ENCODE data around the gene FER. TPM values are rescaled to one million over a fixed set of nuclear protein-coding genes. Genes with fewer than 3 reads are reported as not detected.
A peak's percentile ranks its signal among the peaks of the same experiment; 100 is the strongest.
"Not testable (repeated sequence)": the region's sequence is repeated elsewhere in the genome, so short reads cannot be mapped to it uniquely, and the experiment has no call there.

Gene FER
- total RNA-seq, 2 experiments from 2014 or later, result 5.9 to 8.0 TPM

DNA sequence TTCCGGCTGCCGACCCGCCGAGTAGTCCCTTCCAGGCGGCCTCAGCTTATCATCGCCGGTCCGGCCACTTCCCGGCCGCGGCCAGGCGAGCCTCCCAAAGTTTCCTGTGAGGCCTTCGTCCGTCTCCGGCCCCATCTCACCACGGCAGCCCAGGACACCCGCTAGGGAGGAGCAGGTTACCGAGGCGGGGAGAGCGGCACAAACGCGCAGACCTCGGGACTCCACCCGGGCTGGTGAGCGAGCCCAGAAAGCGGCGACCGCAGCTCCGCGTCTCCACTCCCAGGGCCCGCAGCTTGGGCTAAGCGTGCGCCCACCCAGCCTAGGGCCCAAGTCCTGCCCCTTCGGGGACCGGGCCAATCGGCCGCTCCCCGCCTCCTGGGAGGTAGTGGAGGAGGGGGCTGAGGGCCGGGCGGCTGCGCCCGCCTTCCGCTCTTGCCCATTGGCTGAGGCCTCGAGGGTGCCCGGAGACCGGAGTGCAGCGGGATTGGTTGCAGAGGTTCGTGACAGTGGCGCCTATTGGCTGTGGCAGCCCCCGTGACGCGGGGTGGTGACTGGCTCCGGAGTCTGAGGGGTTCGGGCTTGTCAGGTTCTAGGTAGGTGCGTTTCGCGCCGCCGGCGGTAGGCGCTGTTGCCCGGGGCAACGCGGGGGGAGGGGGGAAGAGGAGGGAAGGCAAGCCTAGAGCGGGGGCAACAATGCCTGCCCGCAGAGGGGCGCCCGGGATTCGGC is 867 bp downstream of the FER start:
- peaks cover 12% of the 10 kb centered on the region for H3K4me1 Mint-ChIP-seq (ENCODE audit: low read depth)
- peaks cover 13% of the 10 kb centered on the region for H3K27me3 Mint-ChIP-seq (ENCODE audit: low read depth)
- ChIA-PET CTCF (interaction anchor here (0.9 to 1.8 kb wide), 2 partner anchors 9 to 21 kb away, joined by 3 to 6 read pairs; no protein-coding TSS in a partner anchor), POLR2A (interaction anchor here (1.0 kb wide), 2 partner anchors 21 to 366 kb away, joined by 4 read pairs; partner anchors contain the start of gene FBXL17)
- no peaks in the 10 kb centered on the region for H3K9me3 Mint-ChIP-seq (ENCODE audit: insufficient read depth)
- ATAC-seq (peak; percentile 99), DNase-seq (peak; percentile 98)
- peak overlapping the region; percentile 90 for H3K4me3 Mint-ChIP-seq
- H3K36me3 Mint-ChIP-seq (ENCODE audit: low read depth), result peaks cover 2% of the 10 kb centered on the region
- peak overlapping the region; percentile 86 for H3K27ac Mint-ChIP-seq

DNA sequence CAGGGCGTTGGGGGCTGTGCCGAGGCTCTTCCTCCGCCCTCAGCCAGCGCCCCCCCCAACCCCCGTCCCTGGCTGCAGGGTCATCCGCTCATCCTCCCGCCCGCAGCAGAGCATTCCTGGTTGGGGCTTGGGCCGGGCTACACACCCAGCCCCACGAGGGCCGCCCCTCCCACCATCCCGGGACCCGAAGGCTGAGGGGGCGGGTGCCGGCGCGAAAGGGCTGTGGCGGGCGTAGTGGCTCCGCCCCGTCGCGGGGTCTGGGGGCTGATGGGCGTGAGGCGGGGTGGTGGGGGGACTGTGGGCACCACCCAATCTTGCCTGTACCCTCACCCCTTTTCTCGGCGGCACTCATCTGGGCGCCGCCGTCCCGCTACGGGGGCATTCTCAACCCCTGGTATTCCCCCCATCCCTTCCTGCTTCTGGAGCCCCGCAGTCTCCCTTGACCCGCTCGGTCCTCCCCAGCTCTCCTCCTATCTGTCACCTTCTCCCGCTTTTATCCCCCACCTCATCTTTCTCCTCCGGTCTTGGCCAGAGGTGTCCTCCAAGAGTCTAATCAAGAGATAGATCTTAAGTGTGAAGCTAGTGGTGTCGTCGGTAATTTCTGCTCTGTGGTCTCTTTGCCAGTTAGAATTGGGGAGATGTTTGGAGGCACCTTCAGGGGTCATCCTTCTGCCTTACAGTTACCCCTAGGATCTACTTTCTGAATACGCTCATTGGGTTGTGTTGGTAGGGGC is 1.6 kb downstream of the FER start:
- ATAC-seq (peak; percentile 18), DNase-seq (no peak)
- Mint-ChIP-seq H3K36me3 (ENCODE audit: low read depth) (peaks cover 2% of the 10 kb centered on the region), H3K27ac (peak overlapping the region; percentile 77), H3K9me3 (ENCODE audit: insufficient read depth) (no peaks in the 10 kb centered on the region), H3K4me1 (ENCODE audit: low read depth) (peaks cover 12% of the 10 kb centered on the region), H3K4me3 (peak overlapping the region; percentile 90), H3K27me3 (ENCODE audit: low read depth) (peaks cover 13% of the 10 kb centered on the region)
- POLR2A ChIA-PET, result no interaction called here
- CTCF ChIA-PET, result interaction anchor here (1.8 kb wide), 1 partner anchor 21 kb away, joined by 6 read pairs; no protein-coding TSS in a partner anchor

DNA sequence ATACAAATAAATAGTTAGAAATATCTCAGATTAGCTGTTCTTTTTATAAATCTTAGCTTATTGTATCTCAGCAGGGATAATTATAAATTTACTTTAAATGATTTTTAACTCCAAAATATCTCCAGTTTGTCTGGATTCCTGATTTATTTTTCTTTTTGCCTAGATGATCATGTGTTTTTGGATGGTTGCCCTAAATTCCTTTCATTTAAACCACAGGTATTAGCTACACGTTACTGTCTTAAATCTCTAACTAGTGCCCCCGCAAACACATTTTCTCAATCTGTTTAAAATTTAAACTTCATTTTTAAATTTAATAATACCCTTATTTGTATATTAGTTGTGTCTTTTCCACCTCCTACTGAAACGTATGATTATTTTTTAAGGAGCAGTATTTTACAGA is 5.6 kb downstream of the FER start:
- Mint-ChIP-seq H3K4me1 (ENCODE audit: low read depth) (peaks cover 6% of the 10 kb centered on the region), H3K4me3 (no peak overlapping the region), H3K27me3 (ENCODE audit: low read depth) (peaks cover 5% of the 10 kb centered on the region), H3K36me3 (ENCODE audit: low read depth) (no peaks in the 10 kb centered on the region), H3K9me3 (ENCODE audit: insufficient read depth) (no peaks in the 10 kb centered on the region), H3K27ac (no peak overlapping the region)
- CTCF ChIA-PET, result no interaction called here
- POLR2A ChIA-PET, result no interaction called here
- no peak for DNase-seq
- no peak for ATAC-seq

DNA sequence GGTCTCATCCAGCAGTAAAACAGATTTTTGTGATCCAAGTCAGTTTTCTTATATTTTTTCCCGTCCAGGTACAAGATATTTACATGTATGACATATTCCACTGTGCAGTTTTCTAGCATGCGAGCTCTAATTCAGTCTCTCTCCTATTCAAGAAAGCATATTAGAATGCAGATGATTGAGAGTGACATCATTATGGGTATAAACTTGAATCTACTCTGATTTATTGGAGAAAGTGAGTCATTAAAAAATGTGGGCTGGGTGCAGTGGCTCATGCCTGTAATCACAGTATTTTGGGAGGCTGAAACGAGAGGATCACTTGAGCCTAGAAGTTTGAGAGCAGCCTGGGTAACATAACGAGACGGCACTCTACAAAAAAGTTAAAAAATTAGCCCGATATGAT is 6.2 kb downstream of the FER start:
- peaks cover 2% of the 10 kb centered on the region for H3K36me3 Mint-ChIP-seq (ENCODE audit: low read depth)
- H3K4me3 Mint-ChIP-seq, result no peak overlapping the region
- H3K27me3 Mint-ChIP-seq (ENCODE audit: low read depth), result peaks cover 5% of the 10 kb centered on the region
- ChIA-PET POLR2A (no interaction called here), CTCF (no interaction called here)
- H3K9me3 Mint-ChIP-seq (ENCODE audit: insufficient read depth), result no peaks in the 10 kb centered on the region
- no peak for DNase-seq
- H3K4me1 Mint-ChIP-seq (ENCODE audit: low read depth), result peaks cover 6% of the 10 kb centered on the region
- no peak overlapping the region for H3K27ac Mint-ChIP-seq
- ATAC-seq, result no peak

DNA sequence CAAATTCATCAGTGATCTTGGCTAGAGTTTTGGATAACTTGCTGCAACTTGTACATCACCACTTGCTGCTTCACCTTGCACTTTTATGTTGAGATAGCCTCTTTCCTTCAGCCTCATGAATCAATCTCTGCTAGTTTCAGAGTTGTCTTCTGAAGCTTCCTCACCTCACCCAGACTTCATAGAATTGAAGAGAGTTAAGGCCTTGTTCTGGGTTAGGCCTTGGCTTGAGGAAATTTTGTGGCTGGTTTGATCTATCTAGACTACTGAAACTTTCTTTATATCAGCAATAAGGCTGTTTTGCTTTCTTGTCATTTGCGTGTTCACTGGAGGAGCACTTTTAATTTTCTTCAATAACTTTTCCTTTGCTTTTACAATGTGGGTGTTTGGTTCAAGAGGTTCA is 12.8 kb downstream of the FER start:
- no peaks in the 10 kb centered on the region for H3K9me3 Mint-ChIP-seq (ENCODE audit: insufficient read depth)
- no peak for ATAC-seq
- H3K27ac Mint-ChIP-seq, result no peak overlapping the region
- POLR2A ChIA-PET, result no interaction called here
- no peak overlapping the region for H3K4me3 Mint-ChIP-seq
- DNase-seq, result no peak
- CTCF ChIA-PET, result no interaction called here
- peaks cover 16% of the 10 kb centered on the region for H3K4me1 Mint-ChIP-seq (ENCODE audit: low read depth)
- no peaks in the 10 kb centered on the region for H3K27me3 Mint-ChIP-seq (ENCODE audit: low read depth)
- peaks cover 4% of the 10 kb centered on the region for H3K36me3 Mint-ChIP-seq (ENCODE audit: low read depth)

DNA sequence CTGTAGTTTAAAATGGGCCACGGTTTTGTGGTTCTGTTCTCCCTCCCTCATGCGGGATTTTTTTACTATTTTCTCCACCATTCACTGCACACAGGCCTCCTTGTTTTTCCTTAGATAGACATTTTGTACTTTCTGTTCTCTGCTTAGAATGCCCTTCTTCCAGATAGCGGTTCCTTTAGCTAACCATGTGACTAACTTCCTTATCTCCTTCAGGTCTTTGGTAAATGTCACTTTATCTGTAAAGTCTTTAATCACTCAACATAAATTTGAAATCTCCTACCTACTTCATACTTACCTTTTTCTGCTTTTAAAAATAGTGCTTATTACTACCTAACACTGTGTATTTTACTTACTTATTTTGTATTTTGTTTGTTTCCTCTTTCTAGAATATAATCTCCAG is 15.0 kb downstream of the FER start:
- H3K27me3 Mint-ChIP-seq (ENCODE audit: low read depth), result no peaks in the 10 kb centered on the region
- peaks cover 4% of the 10 kb centered on the region for H3K36me3 Mint-ChIP-seq (ENCODE audit: low read depth)
- peaks cover 16% of the 10 kb centered on the region for H3K4me1 Mint-ChIP-seq (ENCODE audit: low read depth)
- ATAC-seq, result no peak
- H3K9me3 Mint-ChIP-seq (ENCODE audit: insufficient read depth), result no peaks in the 10 kb centered on the region
- no peak overlapping the region for H3K27ac Mint-ChIP-seq
- CTCF ChIA-PET, result no interaction called here
- H3K4me3 Mint-ChIP-seq, result no peak overlapping the region
- no peak for DNase-seq
- POLR2A ChIA-PET, result no interaction called here

DNA sequence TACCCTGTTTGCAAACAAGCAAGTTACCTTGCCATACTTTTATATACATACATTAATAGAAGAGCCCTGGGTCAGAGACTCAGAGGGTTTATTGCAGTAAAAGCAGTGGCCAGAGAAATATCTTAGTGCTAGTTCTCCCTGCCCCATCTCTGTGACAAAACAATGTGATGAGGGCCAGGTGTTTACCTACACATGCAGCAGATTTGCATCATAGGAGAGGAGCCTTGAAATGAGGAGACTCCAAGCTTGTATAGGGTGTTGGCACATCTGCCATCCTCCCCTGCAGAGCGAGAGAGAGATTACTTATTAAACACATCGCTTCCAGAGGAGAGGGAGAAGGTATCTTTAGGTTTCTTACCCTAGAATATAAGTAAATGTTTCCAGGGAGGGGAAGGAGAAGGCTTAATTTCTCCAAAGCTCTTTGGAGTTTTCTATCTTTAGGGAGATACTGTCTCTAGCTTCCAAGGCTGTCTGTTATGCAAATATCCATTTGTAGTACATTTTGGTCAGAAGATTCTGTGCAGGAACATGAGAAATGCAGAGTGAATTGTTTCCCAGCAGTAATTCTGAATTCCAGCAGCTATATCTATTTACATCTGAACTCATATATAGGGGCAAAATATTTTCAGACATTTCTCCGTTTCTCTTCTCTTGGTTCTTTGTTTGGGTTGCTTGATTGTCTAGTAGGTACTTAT is 15.7 kb downstream of the FER start:
- DNase-seq (no peak), ATAC-seq (no peak)
- Mint-ChIP-seq H3K36me3 (ENCODE audit: low read depth) (peaks cover 4% of the 10 kb centered on the region), H3K4me3 (no peak overlapping the region), H3K9me3 (ENCODE audit: insufficient read depth) (no peaks in the 10 kb centered on the region), H3K27ac (no peak overlapping the region), H3K27me3 (ENCODE audit: low read depth) (no peaks in the 10 kb centered on the region), H3K4me1 (ENCODE audit: low read depth) (peaks cover 16% of the 10 kb centered on the region)
- POLR2A ChIA-PET, result no interaction called here
- CTCF ChIA-PET, result no interaction called here

DNA sequence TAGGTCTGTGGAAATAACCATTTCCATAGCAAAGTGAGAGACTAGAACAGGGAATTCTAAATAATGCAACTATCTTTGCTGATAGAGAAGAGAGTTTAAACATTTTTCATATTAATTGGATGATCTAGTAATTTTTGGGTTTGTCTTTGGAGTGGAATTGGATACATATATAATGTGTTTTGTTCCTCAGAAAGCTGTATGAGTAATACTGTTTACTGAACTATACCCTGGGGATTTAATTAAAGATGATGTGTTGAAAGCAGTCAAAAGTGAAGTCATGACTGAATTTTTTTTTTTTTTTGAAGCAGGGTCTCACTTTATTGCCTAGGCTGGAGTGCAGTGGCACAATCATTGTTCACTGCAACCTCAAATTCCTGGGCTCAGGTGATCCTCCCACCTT is 17.9 kb downstream of the FER start:
- POLR2A ChIA-PET, result no interaction called here

DNA sequence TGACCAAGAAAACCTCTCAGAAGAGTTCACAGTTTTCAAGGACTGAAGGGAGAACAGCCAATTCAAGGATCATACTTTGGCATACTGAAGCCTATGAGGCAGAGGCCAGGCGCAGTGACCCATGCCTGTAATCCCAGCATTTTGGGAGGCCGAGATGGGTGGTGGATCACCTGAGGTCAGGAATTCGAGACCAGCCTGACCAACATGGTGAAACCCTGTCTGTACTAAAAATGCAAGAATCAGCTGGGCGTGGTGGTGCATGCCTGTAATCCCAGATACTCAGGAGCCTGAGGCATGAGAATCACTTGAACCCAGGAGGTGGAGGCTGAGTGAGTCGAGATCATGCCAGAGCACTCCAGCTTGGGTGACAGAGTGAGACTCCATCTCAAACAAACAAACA is 19.2 kb downstream of the FER start:
- POLR2A ChIA-PET; H3K27me3 Mint-ChIP-seq (ENCODE audit: low read depth); DNase-seq; CTCF ChIA-PET; H3K4me3 Mint-ChIP-seq; H3K27ac Mint-ChIP-seq; H3K36me3 Mint-ChIP-seq (ENCODE audit: low read depth); H3K9me3 Mint-ChIP-seq (ENCODE audit: insufficient read depth); ATAC-seq: not testable (repeated sequence)
- peaks cover 14% of the 10 kb centered on the region for H3K4me1 Mint-ChIP-seq (ENCODE audit: low read depth)

More for the DNA sequence above, 17.9 kb downstream of the FER start:
- no peaks in the 10 kb centered on the region for H3K27me3 Mint-ChIP-seq (ENCODE audit: low read depth)
- no peak overlapping the region for H3K27ac Mint-ChIP-seq
- DNase-seq (no peak), ATAC-seq (no peak)
- H3K9me3 Mint-ChIP-seq (ENCODE audit: insufficient read depth), result no peaks in the 10 kb centered on the region
- peaks cover 2% of the 10 kb centered on the region for H3K36me3 Mint-ChIP-seq (ENCODE audit: low read depth)
- CTCF ChIA-PET, result no interaction called here
- H3K4me3 Mint-ChIP-seq, result no peak overlapping the region
- peaks cover 15% of the 10 kb centered on the region for H3K4me1 Mint-ChIP-seq (ENCODE audit: low read depth)

DNA sequence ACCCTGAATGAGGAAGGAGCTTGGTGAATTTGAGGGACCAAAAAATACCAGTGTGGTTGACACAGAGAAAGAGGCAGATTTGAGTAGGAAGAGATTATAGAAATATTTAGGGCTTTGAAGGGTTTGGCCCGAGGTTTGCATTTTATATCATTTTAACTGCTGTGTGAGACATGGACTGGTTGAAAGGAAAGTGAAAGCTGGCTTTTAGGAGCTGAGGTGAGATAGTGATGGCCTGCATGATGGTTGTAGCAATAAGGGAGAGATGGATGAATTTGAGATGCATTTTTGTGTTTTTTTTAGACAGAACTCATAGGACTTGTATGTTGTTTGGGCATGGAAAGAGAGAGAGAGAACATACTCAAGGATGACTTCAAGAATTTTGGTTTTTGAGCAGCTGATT is 21.7 kb downstream of the FER start:
- POLR2A ChIA-PET, result no interaction called here
- H3K27ac Mint-ChIP-seq, result peak overlapping the region; percentile 72

DNA sequence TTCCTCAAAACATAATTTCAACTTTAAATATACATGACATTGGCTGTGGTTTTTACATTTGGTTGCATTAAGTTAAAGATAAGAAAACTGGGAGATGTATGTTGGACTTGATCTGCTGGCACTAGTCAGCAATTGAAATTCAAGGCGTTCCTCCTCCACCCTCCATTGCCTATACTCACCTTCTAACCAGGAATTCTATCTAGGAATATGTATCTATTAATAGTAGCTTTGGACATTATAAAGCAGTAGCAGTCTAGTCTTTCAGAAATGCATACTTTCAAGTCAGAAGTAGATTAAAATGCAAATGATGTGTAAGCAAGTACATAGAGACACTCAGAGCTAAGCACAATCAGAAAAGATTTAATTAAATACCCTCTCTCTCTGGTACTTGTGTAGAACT is 24.9 kb downstream of the FER start:
- Mint-ChIP-seq H3K27me3 (ENCODE audit: low read depth) (no peaks in the 10 kb centered on the region), H3K27ac (no peak overlapping the region), H3K4me1 (ENCODE audit: low read depth) (peaks cover 6% of the 10 kb centered on the region), H3K9me3 (ENCODE audit: insufficient read depth) (peaks cover 5% of the 10 kb centered on the region), H3K4me3 (no peak overlapping the region), H3K36me3 (ENCODE audit: low read depth) (peaks cover 11% of the 10 kb centered on the region)
- no peak for ATAC-seq
- ChIA-PET CTCF (no interaction called here), POLR2A (no interaction called here)
- no peak for DNase-seq

More for the DNA sequence above, 21.7 kb downstream of the FER start:
- CTCF ChIA-PET, result interaction anchor here (0.9 kb wide), 1 partner anchor 11 kb away, joined by 3 read pairs; no protein-coding TSS in a partner anchor
- peak; percentile 60 for ATAC-seq
- Mint-ChIP-seq H3K36me3 (ENCODE audit: low read depth) (peaks cover 6% of the 10 kb centered on the region), H3K9me3 (ENCODE audit: insufficient read depth) (peaks cover 4% of the 10 kb centered on the region), H3K4me3 (peak overlapping the region; percentile 8), H3K27me3 (ENCODE audit: low read depth) (no peaks in the 10 kb centered on the region), H3K4me1 (ENCODE audit: low read depth) (peaks cover 6% of the 10 kb centered on the region)
- DNase-seq, result no peak

DNA sequence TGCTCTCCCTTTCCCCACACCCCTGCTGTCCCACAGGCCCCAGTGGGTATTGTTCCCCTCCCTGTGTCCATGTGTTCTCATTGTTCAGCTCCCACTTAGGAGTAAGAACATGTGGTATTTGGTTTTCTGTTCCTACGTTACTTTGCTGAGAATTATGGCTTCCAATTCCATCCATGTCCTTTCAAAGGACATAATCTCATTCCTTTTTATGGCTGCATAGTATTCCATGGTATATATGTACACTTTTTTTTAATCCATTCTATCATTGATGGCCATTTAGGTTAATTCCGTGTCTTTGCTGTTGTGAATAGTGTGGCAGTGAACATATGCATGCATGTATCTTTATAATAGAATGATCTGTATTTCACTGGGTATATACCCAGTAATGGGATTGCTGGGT is 25.6 kb downstream of the FER start:
- no peak for DNase-seq
- Mint-ChIP-seq H3K27me3 (ENCODE audit: low read depth) (no peaks in the 10 kb centered on the region), H3K27ac (no peak overlapping the region), H3K4me3 (no peak overlapping the region), H3K9me3 (ENCODE audit: insufficient read depth) (peaks cover 5% of the 10 kb centered on the region), H3K4me1 (ENCODE audit: low read depth) (peaks cover 6% of the 10 kb centered on the region), H3K36me3 (ENCODE audit: low read depth) (peaks cover 11% of the 10 kb centered on the region)
- ATAC-seq, result no peak
- ChIA-PET POLR2A (no interaction called here), CTCF (no interaction called here)

Data from activated CD8-positive, alpha-beta T cell treated with anti-CD3 and anti-CD28 coated beads, Interleukin-2, amount 10 ng/mL, durations not matched to agents 7 days and 5 days (primary cell).